NCI-H1417 (cell line): ENCODE results near the gene SPINDOC.

Source experiments
- DNase-seq, 3 experiments: peaks; one replicate each; lab custom pipeline; 2025; lab: John Stamatoyannopoulos, UW

SPINDOC gene

GRCh38 chr11:63833048-63833447 is 19.8 kb downstream of the SPINDOC start:
- no peak for DNase-seq

GRCh38 chr11:63834535-63835157 is 21.4 kb downstream of the SPINDOC start:
- no peak for DNase-seq

DNA sequence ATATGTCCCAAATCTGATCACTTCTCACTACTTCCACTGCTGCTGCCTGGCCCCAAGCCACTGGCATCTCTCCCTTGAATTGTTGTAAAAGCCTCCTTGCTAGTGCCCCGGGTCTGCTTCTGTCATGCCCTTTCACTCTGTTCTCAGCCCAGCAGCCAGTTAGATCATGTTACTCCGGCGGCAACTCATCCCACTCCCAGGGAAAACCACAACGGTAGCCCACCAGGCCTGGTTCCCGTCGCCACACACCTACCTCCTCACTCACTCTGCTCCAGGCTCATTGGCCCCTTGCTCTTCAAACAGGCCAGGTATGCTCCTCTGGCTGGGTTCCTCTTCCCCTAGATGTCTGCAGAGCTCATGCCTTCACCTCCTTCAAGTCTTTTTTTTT is 21.9 kb downstream of the SPINDOC start:
- no peak for DNase-seq

GRCh38 chr11:63837027-63837688 is 23.9 kb downstream of the SPINDOC start:
- peak; percentile 77 to 94 (median 85) for DNase-seq

- peak in 1 of 3 experiments; percentile 42 for DNase-seq
These were observed 24.5 kb downstream of the SPINDOC start for GRCh38 chr11:63837739-63838138.

GRCh38 chr11:63838150-63838677 is 25.0 kb downstream of the SPINDOC start:
- DNase-seq = no peak

GRCh38 chr11:63838678-63839507 is 25.6 kb downstream of the SPINDOC start, which contains the start of gene MARK2:
Gene MARK2 (plus strand): TSS chr11:63839110. CDS start chr11:63839507, 397 bp downstream.
- DNase-seq = peak; percentile 99 to 100 (median 100)

GRCh38 chr11:63839508-63840355 is 26.5 kb downstream of the SPINDOC start:
- DNase-seq = peak; percentile 29 to 52 (median 43)

GRCh38 chr11:63840356-63841060 is 27.3 kb downstream of the SPINDOC start:
- DNase-seq = peak in 1 of 3 experiments; percentile 37

GRCh38 chr11:63841554-63841953 is 28.3 kb downstream of the SPINDOC start:
- DNase-seq = peak in 2 of 3 experiments; percentile 28 to 61

DNA sequence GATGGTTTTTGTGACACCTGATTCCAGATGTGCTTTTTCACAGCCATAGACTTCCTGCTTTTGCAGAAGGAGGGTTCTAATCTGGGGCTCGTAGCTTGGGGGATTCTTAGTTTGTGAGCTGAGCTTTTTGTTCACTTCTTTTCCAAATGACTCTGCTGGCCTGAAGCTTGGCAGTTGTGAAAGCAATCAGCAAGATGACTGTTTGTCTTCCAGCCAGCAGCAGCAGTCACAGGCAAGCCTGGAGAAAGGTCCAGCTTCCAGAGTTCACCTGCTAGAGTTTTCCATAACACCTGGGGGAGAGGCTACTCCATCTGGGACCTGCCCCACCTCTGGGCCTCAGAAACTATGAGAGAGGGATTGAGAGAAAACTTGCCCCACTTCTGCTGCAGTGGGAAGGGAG is 29.8 kb downstream of the SPINDOC start:
- no peak for DNase-seq

DNA sequence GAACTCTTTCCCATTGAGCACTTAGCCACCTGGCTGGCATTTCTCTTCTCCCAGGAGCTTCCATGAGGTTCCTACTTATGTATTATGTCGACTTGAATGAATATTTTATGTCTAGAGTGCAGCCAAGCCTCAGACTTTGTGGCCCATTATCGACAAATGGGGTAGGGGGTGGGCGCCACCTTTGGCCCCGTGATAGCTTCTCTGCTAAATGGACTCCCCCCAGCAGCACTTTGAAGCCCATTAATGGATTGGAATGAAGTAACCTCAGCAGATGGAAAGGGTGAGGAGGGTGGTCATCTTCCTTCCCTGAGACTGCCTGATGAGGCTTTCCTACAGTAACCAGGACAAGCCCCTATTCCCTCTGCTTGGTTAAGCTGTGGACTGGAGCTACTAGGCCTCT is 31.6 kb downstream of the SPINDOC start:
- no peak for DNase-seq

- DNase-seq = no peak
These were observed 32.0 kb downstream of the SPINDOC start for GRCh38 chr11:63845303-63845702.

- DNase-seq = no peak
These were observed 32.7 kb downstream of the SPINDOC start for GRCh38 chr11:63845911-63846310.

DNA sequence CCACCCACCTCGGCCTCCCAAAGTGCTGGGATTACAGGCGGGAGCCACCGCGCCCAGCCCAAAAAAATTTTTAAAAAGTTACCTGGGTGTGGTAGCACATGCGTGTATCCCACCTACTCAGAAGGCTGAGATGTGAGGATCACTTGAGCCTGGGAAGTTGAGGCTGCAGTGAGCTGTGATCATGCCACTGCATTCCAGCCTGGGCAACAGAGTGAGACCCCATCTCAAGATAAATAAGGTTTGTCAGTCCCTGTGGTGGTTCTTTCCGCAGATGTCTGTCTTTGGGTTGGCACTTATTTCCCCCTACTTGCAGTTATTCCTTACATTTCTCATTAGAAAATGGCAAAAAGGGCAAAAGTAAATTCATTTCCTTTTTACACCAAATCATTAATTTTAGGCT is 33.6 kb downstream of the SPINDOC start:
- no peak for DNase-seq

DNA sequence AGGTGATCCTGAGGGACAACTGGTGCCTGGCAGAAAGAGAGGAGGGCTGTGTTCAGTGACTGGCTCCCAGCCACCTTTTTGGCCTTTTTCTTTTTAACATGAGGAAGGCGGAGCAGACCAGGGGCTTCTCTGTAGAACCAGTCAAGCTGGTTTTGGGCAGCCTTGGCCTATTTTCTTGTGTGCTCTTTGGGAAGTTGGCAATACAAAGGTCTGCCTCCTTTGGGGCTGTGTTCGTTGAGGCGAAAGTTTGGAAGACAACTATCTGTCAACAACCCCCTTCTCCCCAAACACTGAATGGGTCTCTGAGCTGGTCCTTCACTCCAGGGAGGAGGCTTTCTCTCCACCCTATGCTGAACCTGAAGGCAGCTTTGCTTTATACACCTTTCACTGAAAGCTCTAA is 34.1 kb downstream of the SPINDOC start:
- peak in 2 of 3 experiments; percentile 8 to 35 for DNase-seq

DNA sequence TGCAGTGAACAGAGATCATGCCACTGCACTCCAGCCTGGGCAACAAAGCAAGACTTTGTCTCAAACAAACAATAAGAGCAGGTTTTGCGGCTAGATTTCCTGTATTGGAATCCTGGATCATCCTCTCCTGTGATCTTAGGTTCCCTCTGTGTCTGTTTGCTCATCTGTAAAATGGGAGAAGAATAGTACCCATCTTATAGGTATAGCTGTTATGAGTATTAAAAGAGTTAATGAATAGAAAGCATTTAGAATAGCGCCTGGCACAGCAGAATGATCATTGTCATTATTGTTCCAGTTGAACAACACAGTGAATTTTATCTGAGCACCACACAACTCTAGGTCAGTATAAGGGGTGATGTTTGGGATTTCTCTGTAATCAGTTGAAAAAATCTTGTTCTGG is 36.4 kb downstream of the SPINDOC start:
- DNase-seq = no peak

DNA sequence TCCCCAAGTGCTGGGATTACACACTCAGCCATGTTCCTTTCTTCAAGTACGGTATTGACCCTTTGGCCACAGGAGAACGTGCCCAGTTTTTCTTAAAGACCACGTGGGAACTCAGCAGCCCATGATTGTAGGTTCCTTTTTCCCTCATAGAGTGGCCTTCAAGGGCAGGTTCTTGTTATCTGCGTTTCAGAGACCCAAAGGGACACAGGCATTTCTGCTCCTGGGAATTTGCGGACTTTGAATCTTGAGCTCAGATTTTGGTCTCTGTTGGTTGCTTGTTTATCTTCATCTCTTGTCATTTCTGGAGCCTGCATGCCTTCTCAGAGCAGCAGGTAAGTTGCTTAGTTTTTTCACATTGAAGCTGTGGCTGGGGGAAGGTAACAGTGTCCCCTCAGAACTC is 37.7 kb downstream of the SPINDOC start:
- DNase-seq = no peak

GRCh38 chr11:63851364-63851763 is 38.1 kb downstream of the SPINDOC start:
- no peak for DNase-seq

GRCh38 chr11:63853476-63853875 is 40.2 kb downstream of the SPINDOC start:
- DNase-seq = no peak

DNA sequence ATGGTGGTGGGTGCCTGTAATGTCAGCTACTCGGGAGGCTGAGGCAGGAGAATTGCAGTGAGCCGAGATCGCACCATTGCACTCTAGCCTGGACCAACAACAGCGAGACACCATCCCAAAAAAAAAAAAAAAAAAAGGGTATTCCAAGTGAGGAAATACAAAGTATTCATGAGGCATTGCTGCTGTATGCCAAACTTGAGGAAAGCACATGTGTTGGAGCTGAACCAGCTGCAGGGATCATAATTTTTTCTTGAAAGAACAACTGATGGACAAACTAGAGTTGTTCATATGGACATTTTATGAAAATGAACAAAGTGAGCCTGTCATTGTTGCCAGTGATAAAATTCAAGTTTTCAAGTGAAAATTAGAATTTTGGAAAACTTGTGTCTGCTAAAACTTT is 41.4 kb downstream of the SPINDOC start:
- DNase-seq = no peak
